Mesenchymal stem cell (in vitro differentiated cells and primary cell): Measurements from ENCODE around the gene PDE8A.
A peak's percentile ranks its signal among the peaks of the same experiment; 100 is the strongest.

Experiments
- DNase-seq: peaks from one replicate; pipeline ENCODE4 v3.0.0-alpha.2; 2013
- H2AFZ ChIP-seq: one replicate; pipeline ENCODE4 v1.6.1; 2013; ENCODE audit warnings: low read depth, mild to moderate bottlenecking, control low read depth, inconsistent platforms, low read length, moderate library complexity
- H2AK5ac ChIP-seq: 2 replicates; pipeline ENCODE4 v1.6.1; 2013; ENCODE audit warnings: low read length, moderate library complexity, mild to moderate bottlenecking, inconsistent platforms; ENCODE audit not compliant: severe bottlenecking
- H2BK120ac ChIP-seq: one replicate; pipeline ENCODE4 v1.6.1; 2013; ENCODE audit warnings: low read depth, mild to moderate bottlenecking, inconsistent platforms, low read length, moderate library complexity
- H2BK12ac ChIP-seq, 2 experiments: one replicate each; pipeline ENCODE4 v1.6.1; 2013; ENCODE audit warnings: inconsistent platforms in 2 of 2, low read length in 2 of 2, mild to moderate bottlenecking in 2 of 2, moderate library complexity in 2 of 2, control low read depth in 1 of 2
- H2BK15ac ChIP-seq: one replicate; pipeline ENCODE4 v1.6.1; 2013; ENCODE audit warnings: mild to moderate bottlenecking, low read depth, inconsistent platforms; ENCODE audit not compliant: poor library complexity, severe bottlenecking
- H2BK5ac ChIP-seq: 2 replicates; pipeline ENCODE4 v1.6.1; 2013; ENCODE audit warnings: low read depth, mild to moderate bottlenecking, low read length, control low read depth, inconsistent platforms; ENCODE audit not compliant: poor library complexity, severe bottlenecking
- H3K14ac ChIP-seq, 2 experiments: one replicate each; pipeline ENCODE4 v1.6.1; 2013; ENCODE audit warnings: inconsistent platforms in 2 of 2, low read length in 2 of 2, control low read depth in 1 of 2, mild to moderate bottlenecking in 1 of 2, moderate library complexity in 1 of 2
- H3K18ac ChIP-seq, 2 experiments: one replicate each; pipeline ENCODE4 v1.6.1; 2013; ENCODE audit warnings: inconsistent platforms in 2 of 2, low read length in 2 of 2, control low read depth in 1 of 2, low read depth in 1 of 2, mild to moderate bottlenecking in 1 of 2
- H3K23ac ChIP-seq, 2 experiments: one replicate each; pipeline ENCODE4 v1.6.1; 2013; ENCODE audit warnings: inconsistent platforms in 2 of 2, low read length in 2 of 2, mild to moderate bottlenecking in 2 of 2, moderate library complexity in 2 of 2, control low read depth in 1 of 2
- H3K27ac ChIP-seq: 2 replicates; pipeline ENCODE4 v1.5.1; 2013; ENCODE audit warnings: mild to moderate bottlenecking, moderate library complexity, low read length, control low read depth, inconsistent platforms; ENCODE audit not compliant: poor library complexity, severe bottlenecking
- H3K27me3 ChIP-seq, 2 experiments: 2 replicates each; pipeline versions ENCODE4 v1.6.1 to v1.7.0; 2013; ENCODE audit warnings: low read length in 2 of 2, mild to moderate bottlenecking in 2 of 2, moderate library complexity in 2 of 2, control low read depth in 1 of 2, inconsistent platforms in 1 of 2; ENCODE audit not compliant: control insufficient read depth in 1 of 2, insufficient read depth in 1 of 2
- H3K36me3 ChIP-seq, 2 experiments: 2 replicates each; pipeline versions ENCODE4 v1.6.1 to v1.7.0; 2013; ENCODE audit warnings: low read length in 2 of 2, control low read depth in 1 of 2, inconsistent platforms in 1 of 2, low read depth in 1 of 2, mild to moderate bottlenecking in 1 of 2; ENCODE audit not compliant: insufficient read depth in 2 of 2, control insufficient read depth in 1 of 2
- H3K4ac ChIP-seq, 2 experiments: one replicate each; pipeline ENCODE4 v1.6.1; 2013; ENCODE audit warnings: inconsistent platforms in 2 of 2, low read length in 2 of 2, mild to moderate bottlenecking in 2 of 2, moderate library complexity in 2 of 2, control low read depth in 1 of 2, low read depth in 1 of 2
- H3K4me1 ChIP-seq: 2 replicates; pipeline ENCODE4 v1.6.1; 2013; ENCODE audit warnings: low read depth, low read length, control low read depth; ENCODE audit not compliant: control insufficient read depth, insufficient read depth
- H3K4me2 ChIP-seq: 2 replicates; pipeline ENCODE4 v1.6.1; 2013; ENCODE audit warnings: low read length, mild to moderate bottlenecking, inconsistent platforms; ENCODE audit not compliant: poor library complexity, severe bottlenecking
- H3K4me3 ChIP-seq, 2 experiments: 2 replicates each; pipeline versions ENCODE4 v1.5.1 to v1.7.0; 2013; ENCODE audit warnings: low read length in 2 of 2, mild to moderate bottlenecking in 2 of 2, control low read depth in 1 of 2, low read depth in 1 of 2; ENCODE audit not compliant: insufficient read depth in 1 of 2
- H3K79me1 ChIP-seq: replicated peaks from 2 replicates; pipeline ENCODE4 v1.6.1; 2013; ENCODE audit warnings: mild to moderate bottlenecking, control low read depth, low read length, inconsistent platforms; ENCODE audit not compliant: poor library complexity, severe bottlenecking
- H3K9ac ChIP-seq: 2 replicates; pipeline ENCODE4 v1.7.0; 2013; ENCODE audit warnings: mild to moderate bottlenecking, low read length, moderate library complexity
- H3K9me3 ChIP-seq: 2 replicates; pipeline ENCODE4 v1.7.0; 2013; ENCODE audit warnings: mild to moderate bottlenecking, low read length; ENCODE audit not compliant: control insufficient read depth
- H4K8ac ChIP-seq: one replicate; pipeline ENCODE4 v1.6.1; 2013; ENCODE audit warnings: inconsistent platforms, mild to moderate bottlenecking, low read length, moderate library complexity
- H4K91ac ChIP-seq: one replicate; pipeline ENCODE4 v1.6.1; 2013; ENCODE audit warnings: mild to moderate bottlenecking, low read length, inconsistent platforms
- WGBS: methylation state at CpG from one replicate; pipeline ENCODE4 v1.1.7; 2013; ENCODE audit warnings: mixed read lengths; 5-methylcytosine and 5-hydroxymethylcytosine counted together

The PDE8A gene

DNA sequence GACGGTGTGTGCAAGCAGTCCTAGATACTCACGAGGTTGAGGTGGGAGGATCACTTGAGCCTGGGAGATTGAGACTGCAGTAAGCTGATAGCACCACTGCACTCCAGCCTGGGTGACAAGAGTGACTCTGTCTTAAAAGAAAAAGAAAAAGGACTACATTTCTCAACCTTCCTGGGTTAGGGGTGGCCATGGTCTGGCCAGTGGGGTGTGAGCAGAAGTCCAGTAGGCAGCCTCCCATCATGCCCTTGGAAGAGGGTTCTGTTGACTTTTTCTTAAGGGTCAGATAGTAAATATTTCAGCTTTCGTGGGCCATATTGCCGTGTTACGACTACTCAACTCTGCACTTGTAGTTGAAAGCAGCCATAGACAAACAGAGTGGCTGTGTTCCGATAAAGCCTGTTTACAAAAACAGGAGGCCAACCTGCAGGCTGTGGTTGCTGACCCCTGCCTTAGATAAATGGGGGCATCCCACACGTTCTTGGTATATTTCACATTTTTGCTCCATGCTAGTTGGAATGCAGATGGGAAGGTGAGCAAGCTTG is 31.0 kb upstream of the PDE8A start:
- Histone ChIP-seq H3K14ac (no peak overlapping the region), H2BK12ac (no peak overlapping the region), H3K4me2 (no peak overlapping the region), H3K23ac (no peak overlapping the region), H3K4me3 (no peak overlapping the region), H3K9ac (no peak overlapping the region), H4K8ac (no peak overlapping the region), H3K27me3 (no peaks in the 10 kb centered on the region), H3K4me1 (peaks cover 2% of the 10 kb centered on the region), H3K79me1 (no peaks in the 10 kb centered on the region), H3K4ac (no peak overlapping the region), H2BK5ac (no peak overlapping the region), H3K27ac (no peak overlapping the region), H4K91ac (no peak overlapping the region), H2BK120ac (no peak overlapping the region), H3K18ac (no peak overlapping the region), H2AK5ac (no peak overlapping the region), H3K9me3 (no peaks in the 10 kb centered on the region), H3K36me3 (no peaks in the 10 kb centered on the region), H2BK15ac (no peak overlapping the region), H2AFZ (no peak overlapping the region)
- WGBS, result 95% methylated on average over 7 of the region's 7 CpGs
- no peak for DNase-seq

DNA sequence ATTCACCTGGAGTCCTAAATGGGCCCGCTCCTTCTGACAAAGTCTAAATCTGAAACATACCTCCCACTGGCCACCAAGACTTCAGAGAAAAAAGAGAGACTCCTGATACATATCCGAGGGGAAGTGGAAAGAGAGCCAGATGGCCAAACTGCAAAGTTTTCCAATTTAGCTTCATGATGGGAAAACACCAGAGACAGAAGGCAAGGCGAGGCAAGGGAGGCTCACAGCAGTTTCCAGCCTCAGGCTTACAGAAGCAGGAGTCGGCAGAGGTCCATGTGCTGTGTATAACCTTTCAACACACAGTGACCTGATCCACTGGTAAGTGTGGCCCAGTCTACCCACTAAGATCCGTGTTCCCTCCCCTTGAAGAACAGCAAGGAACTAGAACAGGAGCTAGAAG is 29.9 kb upstream of the PDE8A start:
- H2BK5ac ChIP-seq, result no peak overlapping the region
- no peak overlapping the region for H3K18ac ChIP-seq
- no peaks in the 10 kb centered on the region for H3K36me3 ChIP-seq
- H4K91ac ChIP-seq, result no peak overlapping the region
- DNase-seq, result no peak
- no peak overlapping the region for H3K23ac ChIP-seq
- H3K27ac ChIP-seq, result no peak overlapping the region
- no peaks in the 10 kb centered on the region for H3K9me3 ChIP-seq
- H3K4me1 ChIP-seq, result peaks cover 2% of the 10 kb centered on the region
- no peak overlapping the region for H3K4me3 ChIP-seq
- H2BK120ac ChIP-seq, result no peak overlapping the region
- H2AFZ ChIP-seq, result no peak overlapping the region
- no peak overlapping the region for H2AK5ac ChIP-seq
- no peak overlapping the region for H3K14ac ChIP-seq
- H3K27me3 ChIP-seq, result no peaks in the 10 kb centered on the region
- no peaks in the 10 kb centered on the region for H3K79me1 ChIP-seq
- H2BK12ac ChIP-seq, result no peak overlapping the region
- over 99% methylated on average over 5 of the region's 5 CpGs for WGBS
- no peak overlapping the region for H4K8ac ChIP-seq
- H3K9ac ChIP-seq, result no peak overlapping the region
- no peak overlapping the region for H3K4ac ChIP-seq
- no peak overlapping the region for H3K4me2 ChIP-seq
- H2BK15ac ChIP-seq, result no peak overlapping the region

DNA sequence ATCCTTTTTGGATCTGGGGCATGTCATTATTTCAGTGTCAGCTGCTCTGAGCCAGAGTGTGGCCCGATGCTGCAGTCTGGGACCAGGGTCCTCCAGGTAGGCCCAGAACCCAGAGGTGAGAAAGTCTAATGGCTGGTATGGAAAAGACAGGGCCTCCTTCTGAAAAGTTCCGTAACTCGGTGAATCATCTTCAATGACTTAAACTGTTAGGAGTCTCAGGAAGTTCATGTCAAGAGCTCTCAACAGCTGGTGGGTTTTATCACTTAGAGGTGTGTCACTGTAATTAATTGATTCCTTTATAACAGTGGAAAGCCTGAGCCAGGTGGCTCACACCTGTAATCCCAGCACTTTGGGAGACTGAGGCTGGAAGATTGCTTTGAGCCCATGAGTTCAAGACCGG is 28.5 kb upstream of the PDE8A start:
- H3K27ac ChIP-seq, result no peak overlapping the region
- H3K9me3 ChIP-seq, result no peaks in the 10 kb centered on the region
- no peak overlapping the region for H2BK120ac ChIP-seq
- DNase-seq, result peak; percentile 46
- H4K8ac ChIP-seq, result no peak overlapping the region
- H3K4me3 ChIP-seq, result no peak overlapping the region
- H3K9ac ChIP-seq, result no peak overlapping the region
- no peaks in the 10 kb centered on the region for H3K36me3 ChIP-seq
- H3K4ac ChIP-seq, result no peak overlapping the region
- H3K27me3 ChIP-seq, result no peaks in the 10 kb centered on the region
- H3K23ac ChIP-seq, result no peak overlapping the region
- no peak overlapping the region for H2AFZ ChIP-seq
- H2BK5ac ChIP-seq, result no peak overlapping the region
- no peaks in the 10 kb centered on the region for H3K79me1 ChIP-seq
- H3K4me1 ChIP-seq, result peaks cover 2% of the 10 kb centered on the region
- WGBS, result 57% methylated on average over 4 of the region's 4 CpGs
- H2BK15ac ChIP-seq, result no peak overlapping the region
- H3K14ac ChIP-seq, result no peak overlapping the region
- no peak overlapping the region for H3K4me2 ChIP-seq
- no peak overlapping the region for H3K18ac ChIP-seq
- no peak overlapping the region for H2AK5ac ChIP-seq
- H4K91ac ChIP-seq, result no peak overlapping the region
- H2BK12ac ChIP-seq, result no peak overlapping the region

DNA sequence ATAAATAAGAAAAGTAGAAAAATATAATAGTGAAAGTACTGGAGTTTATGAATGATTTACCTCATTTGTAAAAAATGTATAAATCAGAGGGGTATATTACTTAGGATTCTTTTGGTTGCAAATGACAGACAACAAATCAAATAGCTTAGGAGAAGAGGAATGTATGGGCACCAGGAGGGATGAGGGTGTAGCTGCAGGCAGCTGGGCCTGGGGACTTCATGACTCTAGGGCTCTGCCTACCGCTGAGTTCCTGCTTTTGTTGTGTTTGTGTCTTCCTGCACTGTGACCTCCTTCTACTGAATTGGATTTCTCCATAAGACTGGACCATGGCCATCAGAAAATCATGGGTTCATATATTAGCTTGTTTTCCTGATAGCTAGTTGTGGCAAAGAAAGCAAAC is 27.9 kb upstream of the PDE8A start:
- Histone ChIP-seq H3K79me1 (no peaks in the 10 kb centered on the region), H3K27me3 (no peaks in the 10 kb centered on the region), H3K4me1 (peaks cover 2% of the 10 kb centered on the region), H2BK15ac (no peak overlapping the region), H3K4me2 (no peak overlapping the region), H2BK12ac (peak overlapping the region in 1 of 2 experiments; percentile 71), H4K91ac (no peak overlapping the region), H3K18ac (no peak overlapping the region), H3K4ac (no peak overlapping the region), H4K8ac (no peak overlapping the region), H3K9ac (no peak overlapping the region), H3K36me3 (no peaks in the 10 kb centered on the region), H2AK5ac (no peak overlapping the region), H3K14ac (no peak overlapping the region), H3K9me3 (no peaks in the 10 kb centered on the region), H2AFZ (no peak overlapping the region), H2BK120ac (no peak overlapping the region), H2BK5ac (no peak overlapping the region), H3K4me3 (no peak overlapping the region), H3K27ac (no peak overlapping the region), H3K23ac (no peak overlapping the region)
- DNase-seq, result no peak
- 100% methylated on average over 1 of the region's 1 CpG for WGBS
